ENCODE results near the gene GALM.
"Not testable (repeated sequence)": the region's sequence is repeated elsewhere in the genome, so short reads cannot be mapped to it uniquely, and the experiment has no call there.

GALM gene

GRCh38 chr2:38733300-38733971 is 67.5 kb downstream of the GALM start:
- TF ChIP-seq CTCF (IDR thresholded peaks at IDR 0.05; ENCODE audit: borderline replicate concordance, insufficient read depth, low read depth, low read length): no peak
- H3K4me3 ChIP-seq (ENCODE audit: low read depth, low read length): no peak overlapping the region

GRCh38 chr2:38734299-38735058 is 68.6 kb downstream of the GALM start:
- TF ChIP-seq CTCF (IDR thresholded peaks at IDR 0.05; ENCODE audit: borderline replicate concordance, insufficient read depth, low read depth, low read length): no peak
- no peak overlapping the region for H3K4me3 ChIP-seq (ENCODE audit: low read depth, low read length)

GRCh38 chr2:38735999-38736320 is 70.0 kb downstream of the GALM start:
- H3K4me3 ChIP-seq (ENCODE audit: low read depth, low read length): no peak overlapping the region
- no peak for TF ChIP-seq CTCF (IDR thresholded peaks at IDR 0.05; ENCODE audit: borderline replicate concordance, insufficient read depth, low read depth, low read length)

- H3K4me3 ChIP-seq (ENCODE audit: low read depth, low read length): not testable (repeated sequence)
Measured at GRCh38 chr2:38737000-38737698, 71.2 kb downstream of the GALM start.

GRCh38 chr2:38737925-38738324 is 72.0 kb downstream of the GALM start:
- TF ChIP-seq CTCF (IDR thresholded peaks at IDR 0.05; ENCODE audit: borderline replicate concordance, insufficient read depth, low read depth, low read length): no peak
- H3K4me3 ChIP-seq (ENCODE audit: low read depth, low read length): no peak overlapping the region

- no peak overlapping the region for H3K4me3 ChIP-seq (ENCODE audit: low read depth, low read length)
- no peak for TF ChIP-seq CTCF (IDR thresholded peaks at IDR 0.05; ENCODE audit: borderline replicate concordance, insufficient read depth, low read depth, low read length)
Measured at GRCh38 chr2:38739524-38739923, 73.6 kb downstream of the GALM start.

GRCh38 chr2:38740851-38741731 is 75.2 kb downstream of the GALM start:
- no peak overlapping the region for H3K4me3 ChIP-seq (ENCODE audit: low read depth, low read length)
- no peak; the same call in 1 of the 2 replicates for TF ChIP-seq CTCF (IDR thresholded peaks at IDR 0.05; ENCODE audit: borderline replicate concordance, insufficient read depth, low read depth, low read length)

All from GM12875 (cell line).